WERI-Rb-1 (cell line): ENCODE results near the gene SYT9.

Experiments
- DNase-seq: peaks from one replicate; pipeline ENCODE4 v3.0.0-alpha.2; 2020
- H3K27ac ChIP-seq: fragments of 250-450 bp; sonication (Bioruptor Pico); 2 replicates; pipeline ENCODE4 v1.5.1; 2020; ENCODE audit warnings: mild to moderate bottlenecking, moderate library complexity
- H3K27me3 ChIP-seq: fragments of 250-450 bp; sonication (Bioruptor Pico); 2 replicates; pipeline ENCODE4 v1.5.1; 2021; ENCODE audit warnings: mild to moderate bottlenecking, low read depth, moderate library complexity; ENCODE audit not compliant: insufficient read depth, severe bottlenecking
- H3K36me3 ChIP-seq: fragments of 250-450 bp; sonication (Bioruptor Pico); 2 replicates; pipeline ENCODE4 v1.5.1; 2020; ENCODE audit warnings: mild to moderate bottlenecking, moderate library complexity
- H3K4me3 ChIP-seq: 2 replicates; pipeline ENCODE4 v1.5.1; 2011; ENCODE audit warnings: low read depth, mild to moderate bottlenecking, control low read depth, low read length
- H3K9me3 ChIP-seq: fragments of 250-450 bp; sonication (Bioruptor Pico); 2 replicates; pipeline ENCODE4 v1.5.1; 2021; ENCODE audit warnings: mild to moderate bottlenecking, moderate library complexity; ENCODE audit not compliant: severe bottlenecking
- CTCF ChIP-seq: IDR thresholded peaks from 2 replicates; pipeline ENCODE4 v1.5.1; 2011; ENCODE audit warnings: low read depth, mild to moderate bottlenecking, control low read depth, inconsistent platforms, low read length

Gene SYT9

GRCh38 chr11:7220636-7221035 lies 31.1 kb upstream of the SYT9 start:
- H3K27ac ChIP-seq = no peak overlapping the region
- H3K4me3 ChIP-seq = no peak overlapping the region

GRCh38 chr11:7222619-7223018 lies 29.1 kb upstream of the SYT9 start:
- Histone ChIP-seq H3K4me3 (no peak overlapping the region), H3K27ac (no peak overlapping the region), H3K27me3 (peaks cover 22% of the 10 kb centered on the region), H3K36me3 (no peaks in the 10 kb centered on the region), H3K9me3 (no peaks in the 10 kb centered on the region)
- no peak for DNase-seq
- no peak for TF ChIP-seq CTCF

More at GRCh38 chr11:7220636-7221035, 31.1 kb upstream of the SYT9 start:
- H3K9me3 ChIP-seq = no peaks in the 10 kb centered on the region
- peaks cover 24% of the 10 kb centered on the region for H3K27me3 ChIP-seq
- no peak for TF ChIP-seq CTCF
- DNase-seq = no peak
- no peaks in the 10 kb centered on the region for H3K36me3 ChIP-seq

- peaks cover 36% of the 10 kb centered on the region for H3K27me3 ChIP-seq
- no peaks in the 10 kb centered on the region for H3K36me3 ChIP-seq
- no peak for DNase-seq
- no peak overlapping the region for H3K27ac ChIP-seq
- TF ChIP-seq CTCF = no peak
- no peaks in the 10 kb centered on the region for H3K9me3 ChIP-seq
- H3K4me3 ChIP-seq = no peak overlapping the region
These were observed 11.8 kb upstream of the SYT9 start for GRCh38 chr11:7239877-7240276.

- Histone ChIP-seq H3K4me3 (no peak overlapping the region), H3K9me3 (no peaks in the 10 kb centered on the region)
These were observed 6.4 kb upstream of the SYT9 start for GRCh38 chr11:7245341-7245740.

GRCh38 chr11:7246179-7246578 lies 5.5 kb upstream of the SYT9 start:
- Histone ChIP-seq H3K27ac (no peak overlapping the region), H3K4me3 (no peak overlapping the region), H3K27me3 (peaks cover 23% of the 10 kb centered on the region), H3K9me3 (no peaks in the 10 kb centered on the region), H3K36me3 (no peaks in the 10 kb centered on the region)
- DNase-seq = no peak
- TF ChIP-seq CTCF = no peak

More at GRCh38 chr11:7245341-7245740, 6.4 kb upstream of the SYT9 start:
- Histone ChIP-seq H3K36me3 (no peaks in the 10 kb centered on the region), H3K27me3 (peaks cover 24% of the 10 kb centered on the region), H3K27ac (no peak overlapping the region)
- TF ChIP-seq CTCF = no peak
- no peak for DNase-seq

GRCh38 chr11:7250166-7250565 lies 1.5 kb upstream of the SYT9 start:
- peaks cover 58% of the 10 kb centered on the region for H3K27me3 ChIP-seq
- DNase-seq = no peak
- no peak overlapping the region for H3K4me3 ChIP-seq
- H3K27ac ChIP-seq = no peak overlapping the region
- no peaks in the 10 kb centered on the region for H3K9me3 ChIP-seq
- H3K36me3 ChIP-seq = no peaks in the 10 kb centered on the region
- no peak for TF ChIP-seq CTCF
